WERI-Rb-1 (cell line): ENCODE measurements around the gene MAPKAP1.

Source experiments
- DNase-seq: peaks from one replicate; pipeline ENCODE4 v3.0.0-alpha.2; 2020
- H3K27ac ChIP-seq: fragments of 250-450 bp; sonication (Bioruptor Pico); 2 replicates; pipeline ENCODE4 v1.5.1; 2020; ENCODE audit warnings: mild to moderate bottlenecking, moderate library complexity
- H3K27me3 ChIP-seq: fragments of 250-450 bp; sonication (Bioruptor Pico); 2 replicates; pipeline ENCODE4 v1.5.1; 2021; ENCODE audit warnings: mild to moderate bottlenecking, low read depth, moderate library complexity; ENCODE audit not compliant: insufficient read depth, severe bottlenecking
- H3K36me3 ChIP-seq: fragments of 250-450 bp; sonication (Bioruptor Pico); 2 replicates; pipeline ENCODE4 v1.5.1; 2020; ENCODE audit warnings: mild to moderate bottlenecking, moderate library complexity
- H3K4me3 ChIP-seq: 2 replicates; pipeline ENCODE4 v1.5.1; 2011; ENCODE audit warnings: low read depth, mild to moderate bottlenecking, control low read depth, low read length
- H3K9me3 ChIP-seq: fragments of 250-450 bp; sonication (Bioruptor Pico); 2 replicates; pipeline ENCODE4 v1.5.1; 2021; ENCODE audit warnings: mild to moderate bottlenecking, moderate library complexity; ENCODE audit not compliant: severe bottlenecking
- CTCF ChIP-seq: IDR thresholded peaks from 2 replicates; pipeline ENCODE4 v1.5.1; 2011; ENCODE audit warnings: low read depth, mild to moderate bottlenecking, control low read depth, inconsistent platforms, low read length

Gene MAPKAP1

GRCh38 chr9:125632321-125633115, 74.5 kb downstream of the MAPKAP1 start:
- H3K9me3 ChIP-seq, result no peaks in the 10 kb centered on the region
- no peaks in the 10 kb centered on the region for H3K36me3 ChIP-seq
- no peak overlapping the region for H3K4me3 ChIP-seq
- TF ChIP-seq CTCF, result no peak
- H3K27me3 ChIP-seq, result no peaks in the 10 kb centered on the region
- no peak overlapping the region for H3K27ac ChIP-seq
- DNase-seq, result no peak

GRCh38 chr9:125631391-125632085, 75.5 kb downstream of the MAPKAP1 start:
- peak; percentile 54 for DNase-seq
- Histone ChIP-seq H3K4me3 (no peak overlapping the region), H3K27me3 (no peaks in the 10 kb centered on the region), H3K27ac (no peak overlapping the region), H3K9me3 (no peaks in the 10 kb centered on the region), H3K36me3 (no peaks in the 10 kb centered on the region)
- TF ChIP-seq CTCF, result peak; percentile 79

- no peak overlapping the region for H3K4me3 ChIP-seq
- H3K9me3 ChIP-seq, result no peaks in the 10 kb centered on the region
- no peaks in the 10 kb centered on the region for H3K36me3 ChIP-seq
- no peak for TF ChIP-seq CTCF
- H3K27me3 ChIP-seq, result no peaks in the 10 kb centered on the region
- H3K27ac ChIP-seq, result no peak overlapping the region
- DNase-seq, result no peak
Measured at GRCh38 chr9:125630436-125630835, 76.6 kb downstream of the MAPKAP1 start.

- no peak for DNase-seq
- no peaks in the 10 kb centered on the region for H3K9me3 ChIP-seq
- H3K27ac ChIP-seq, result no peak overlapping the region
- H3K36me3 ChIP-seq, result no peaks in the 10 kb centered on the region
- H3K4me3 ChIP-seq, result no peak overlapping the region
- H3K27me3 ChIP-seq, result no peaks in the 10 kb centered on the region
- no peak for TF ChIP-seq CTCF
Measured at GRCh38 chr9:125629446-125629845, 77.6 kb downstream of the MAPKAP1 start.

- Histone ChIP-seq H3K4me3 (no peak overlapping the region), H3K9me3 (peaks cover 4% of the 10 kb centered on the region), H3K27ac (no peak overlapping the region), H3K27me3 (no peaks in the 10 kb centered on the region), H3K36me3 (no peaks in the 10 kb centered on the region)
- no peak for DNase-seq
- TF ChIP-seq CTCF, result no peak
Measured at GRCh38 chr9:125626187-125626586, 80.8 kb downstream of the MAPKAP1 start.
